Stimulated activated CD8-positive, alpha-beta memory T cell treated with anti-CD3 and anti-CD28 coated beads, Interleukin-12 subunit alpha, Interleukin-12 subunit beta, amount 100 ng/mL, for 4 hours (primary cell): Measurements from ENCODE around the gene ENDOV.
"Not testable (repeated sequence)": the region's sequence is repeated elsewhere in the genome, so short reads cannot be mapped to it uniquely, and the experiment has no call there.

ENCODE experiments used
- DNase-seq: peaks from one replicate; pipeline ENCODE4 v3.0.0-alpha.2; 2020; ENCODE audit warnings: low read depth

ENDOV gene

DNA sequence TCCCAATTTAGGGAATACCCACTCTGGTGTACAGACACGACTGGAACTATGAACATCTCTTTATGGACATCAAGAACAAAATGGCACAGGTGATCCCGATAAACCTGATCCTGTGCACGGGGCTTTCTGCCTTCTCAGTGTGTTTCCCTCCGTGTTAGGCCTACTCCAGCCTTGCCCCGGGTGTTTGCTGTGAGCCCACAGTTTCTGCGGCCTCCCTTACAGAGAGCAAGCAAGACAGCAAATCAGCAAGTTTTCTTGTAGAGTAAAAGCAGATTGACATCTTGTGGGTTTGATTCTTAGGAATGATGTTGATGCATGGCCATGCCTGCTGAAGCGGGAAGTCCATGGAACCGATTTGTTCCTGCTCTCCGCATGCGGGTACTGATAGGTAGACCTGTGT lies 26.4 kb upstream of the ENDOV start:
- no peak for DNase-seq

GRCh38 chr17:80389011-80389995 lies 25.7 kb upstream of the ENDOV start:
- no peak for DNase-seq

DNA sequence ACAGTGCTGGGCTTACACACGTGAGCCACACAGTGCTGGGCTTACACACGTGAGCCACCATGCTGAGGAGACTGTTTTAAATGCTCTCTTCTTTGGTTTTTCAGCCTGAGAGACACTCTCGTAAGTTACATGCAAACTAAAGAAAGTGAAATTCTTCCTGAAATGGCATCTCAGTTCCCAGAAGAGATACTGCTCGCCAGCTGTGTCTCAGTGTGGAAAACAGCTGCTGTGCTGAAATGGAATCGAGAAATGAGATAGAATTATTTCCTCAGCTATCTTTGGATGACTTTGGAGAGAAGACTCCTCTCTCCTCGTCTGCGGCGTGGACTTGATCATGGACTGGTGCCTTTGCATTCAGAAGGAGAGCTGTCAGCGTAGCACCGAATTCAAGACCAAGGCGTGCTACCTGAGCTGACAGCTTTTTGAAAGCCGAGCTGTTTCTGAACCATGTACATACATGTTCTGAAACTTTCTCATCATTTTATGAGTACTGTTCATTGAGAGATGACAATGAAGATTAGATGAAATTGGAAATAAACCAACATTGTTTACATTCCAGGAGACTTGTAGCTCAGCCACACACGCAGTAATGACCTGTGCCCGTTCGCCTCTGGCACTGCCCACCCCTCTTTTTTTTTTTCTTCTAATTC lies 21.6 kb upstream of the ENDOV start:
- DNase-seq, result no peak

DNA sequence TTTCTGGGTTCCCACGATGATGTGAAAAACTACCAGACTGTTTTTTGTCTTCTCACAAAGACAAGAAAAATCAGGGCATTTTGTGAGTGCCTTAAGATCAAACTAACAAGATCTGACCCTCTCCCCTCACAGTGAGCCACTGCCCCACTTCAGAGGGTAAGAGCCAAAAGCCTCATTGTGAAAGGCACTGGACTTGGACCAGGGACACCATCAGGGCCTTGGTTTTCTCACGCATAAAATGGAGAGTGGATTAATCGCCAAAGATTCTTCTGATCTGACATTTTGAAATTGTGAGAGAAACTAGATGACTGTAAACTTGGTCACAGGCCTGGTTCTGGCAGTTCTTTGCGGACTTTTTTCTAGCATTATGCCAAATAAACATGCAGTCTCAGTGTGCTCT lies 21.0 kb upstream of the ENDOV start:
- DNase-seq, result no peak

DNA sequence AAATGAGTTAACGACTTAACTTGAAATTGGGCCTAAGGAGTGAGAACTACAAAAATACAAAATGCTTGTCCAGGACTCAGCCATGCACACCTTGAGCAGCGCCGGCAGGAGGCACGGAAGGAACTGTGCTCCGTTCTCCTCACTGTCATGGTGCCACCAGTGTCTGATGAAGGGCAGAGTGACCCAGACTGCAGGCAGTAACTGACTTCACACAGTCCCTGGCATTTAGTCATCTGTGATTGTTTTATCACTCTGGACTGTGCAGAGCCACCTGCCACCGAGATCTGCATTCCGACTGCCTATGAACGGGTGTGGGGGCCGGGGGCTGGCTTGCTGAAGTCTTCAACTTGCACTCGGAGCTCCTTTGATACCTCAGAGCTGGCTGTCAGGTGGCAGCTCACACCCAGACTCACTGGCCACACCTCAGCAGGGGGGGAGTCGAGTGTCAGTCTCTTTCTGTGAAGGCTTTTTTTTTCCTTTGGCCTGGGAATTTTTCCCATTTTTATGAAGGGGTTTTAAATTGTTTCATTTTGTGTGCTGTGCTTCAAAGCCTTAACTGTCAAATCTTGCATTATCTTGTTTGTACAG lies 20.2 kb upstream of the ENDOV start:
- no peak for DNase-seq

GRCh38 chr17:80395402-80396151 lies 19.4 kb upstream of the ENDOV start:
- no peak for DNase-seq

- DNase-seq, result no peak
Observed at GRCh38 chr17:80396157-80397033, 18.6 kb upstream of the ENDOV start.

DNA sequence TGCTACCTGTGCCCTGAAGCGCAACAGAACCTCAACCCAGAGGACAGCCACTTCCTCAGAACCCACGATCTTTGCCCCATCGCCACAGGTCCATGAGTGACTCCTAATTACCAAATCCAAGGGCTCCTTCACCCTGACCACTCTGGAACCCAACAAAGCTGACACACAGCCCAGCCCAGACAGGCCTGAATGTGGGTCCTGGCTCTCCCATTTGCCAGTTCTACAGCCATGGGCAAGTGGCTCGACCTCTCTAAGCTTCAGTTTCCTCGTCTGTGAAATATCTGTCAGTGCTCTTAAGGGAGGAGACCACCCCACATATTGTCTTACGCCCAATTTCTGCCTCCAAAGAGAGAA lies 18.0 kb upstream of the ENDOV start:
- DNase-seq, result no peak

DNA sequence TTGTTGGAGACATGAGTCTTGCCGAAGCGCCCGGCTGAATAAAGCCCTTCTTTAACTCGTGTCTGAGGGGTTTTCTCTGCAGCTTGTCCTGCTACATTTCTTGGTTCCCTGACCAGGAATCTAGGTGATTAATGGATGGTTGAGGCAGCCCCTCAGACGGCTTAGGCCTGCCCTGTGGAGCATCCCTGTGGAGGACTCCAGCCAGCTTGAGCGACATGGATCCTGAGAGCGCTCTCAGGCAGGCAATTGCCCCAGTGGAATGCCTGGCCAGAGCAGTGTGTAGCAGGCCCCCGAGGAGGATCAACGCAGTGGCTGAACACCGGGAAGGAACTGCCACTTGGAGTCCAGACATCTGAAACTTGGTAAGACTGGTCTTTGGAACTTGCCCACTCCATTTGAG lies 17.3 kb upstream of the ENDOV start:
- no peak for DNase-seq

- DNase-seq, result not testable (repeated sequence)
Observed at GRCh38 chr17:80401086-80401485, 13.9 kb upstream of the ENDOV start.

DNA sequence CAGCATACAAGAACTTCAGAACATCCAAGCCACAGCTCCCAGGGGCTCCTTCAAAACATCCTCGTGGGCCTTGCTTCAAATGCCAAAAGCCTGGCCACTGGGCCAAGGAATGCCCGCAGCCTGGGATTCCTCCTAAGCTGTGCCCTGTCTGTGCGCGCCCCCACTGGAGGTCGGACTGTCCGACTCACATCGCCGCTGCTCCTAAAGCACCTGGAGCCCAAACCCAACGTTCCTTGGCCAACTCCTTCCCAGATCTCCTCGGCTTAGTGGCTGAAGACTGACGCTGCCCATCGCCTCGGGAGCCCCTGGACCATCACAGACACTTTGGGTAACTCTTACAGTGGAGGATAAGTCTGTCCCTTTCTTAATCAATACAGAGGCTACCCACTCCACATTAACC lies 12.9 kb upstream of the ENDOV start:
- not testable (repeated sequence) for DNase-seq

- no peak for DNase-seq
Observed at GRCh38 chr17:80402959-80403358, 12.0 kb upstream of the ENDOV start.

DNA sequence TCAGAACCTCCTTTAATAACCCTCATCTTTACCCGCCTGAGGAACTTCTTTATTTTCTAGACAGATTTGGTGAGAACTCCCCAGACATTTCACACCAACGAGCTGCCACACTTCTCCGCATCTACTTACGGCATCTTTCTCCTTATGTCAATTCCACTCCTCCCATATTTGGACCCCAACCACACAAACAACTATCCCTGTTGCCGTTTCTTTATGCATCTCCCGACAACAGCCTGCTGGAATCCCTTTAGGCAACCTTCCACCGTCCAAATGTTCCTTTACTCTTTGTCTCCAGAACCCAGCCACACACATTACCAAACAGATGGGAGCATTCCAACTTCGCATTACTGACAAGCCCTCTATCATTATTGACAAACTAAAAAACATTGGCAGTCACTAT lies 8.8 kb upstream of the ENDOV start:
- DNase-seq, result no peak

DNA sequence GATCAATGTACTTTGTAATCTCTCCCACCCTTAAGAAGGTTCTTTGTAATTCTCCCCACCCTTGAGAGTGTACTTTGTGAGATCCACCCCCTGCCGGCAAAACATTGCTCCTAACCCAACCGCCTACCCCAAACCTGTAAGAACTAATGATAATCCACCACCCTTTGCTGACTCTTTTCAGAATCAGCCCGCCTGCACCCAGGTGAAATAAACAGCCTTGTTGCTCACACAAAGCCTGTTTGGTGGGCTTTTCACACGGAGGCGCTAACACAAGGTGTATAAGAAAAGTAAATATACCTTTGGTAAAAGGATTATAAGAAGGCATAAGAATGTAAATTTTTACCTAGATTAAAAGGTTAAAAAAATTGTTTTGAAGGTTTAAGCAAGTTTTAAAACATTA lies 7.0 kb upstream of the ENDOV start:
- DNase-seq, result not testable (repeated sequence)

DNA sequence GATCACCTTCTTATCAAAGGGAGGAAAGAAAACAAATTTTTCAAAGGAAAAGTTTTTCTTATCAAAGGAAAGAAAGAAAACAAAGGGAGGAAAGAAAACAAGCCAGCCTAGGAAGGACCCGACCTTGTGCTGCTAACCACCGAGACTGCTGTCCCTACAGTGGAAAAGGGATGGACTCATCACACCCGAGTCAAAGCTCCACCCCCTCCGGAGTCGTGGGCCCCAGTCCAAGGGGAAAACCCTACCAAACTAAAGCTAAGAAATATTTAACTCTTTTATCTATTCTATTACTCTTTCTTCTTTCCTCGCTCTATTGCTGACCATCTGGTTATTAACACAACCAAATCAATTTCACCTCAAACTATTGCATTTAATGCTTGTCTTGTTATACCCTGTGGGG lies 6.1 kb upstream of the ENDOV start:
- no peak for DNase-seq

GRCh38 chr17:80409626-80410025 lies 5.3 kb upstream of the ENDOV start:
- no peak for DNase-seq

DNA sequence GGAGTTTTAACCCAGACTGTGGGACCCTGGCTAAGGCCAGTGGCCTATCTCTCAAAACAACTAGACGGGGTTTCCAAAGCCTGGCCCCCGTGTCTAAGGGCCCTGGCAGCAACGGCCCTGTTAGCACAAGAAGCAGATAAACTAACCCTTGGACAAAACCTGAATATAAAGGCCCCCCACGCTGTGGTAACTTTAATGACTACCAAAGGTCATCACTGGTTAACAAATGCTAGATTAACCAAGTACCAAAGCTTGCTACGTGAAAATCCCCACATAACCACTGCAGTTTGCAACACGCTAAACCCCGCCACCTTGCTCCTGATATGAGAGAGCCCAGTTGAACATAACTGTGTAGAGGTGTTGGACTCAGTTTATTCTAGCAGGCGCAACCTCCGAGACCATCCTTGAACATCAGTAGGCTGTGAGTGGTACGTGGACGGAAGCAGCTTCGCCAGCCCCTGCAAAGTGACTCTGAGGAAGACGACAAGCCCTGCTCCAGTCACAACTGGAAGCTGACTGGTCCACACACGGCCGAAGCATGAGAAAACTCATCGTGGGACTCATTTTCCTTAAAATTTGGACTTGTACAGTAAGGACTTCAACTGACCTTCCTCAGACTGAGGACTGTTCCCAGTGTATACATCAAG lies 4.4 kb upstream of the ENDOV start:
- not testable (repeated sequence) for DNase-seq

GRCh38 chr17:80413771-80414507 lies 1.0 kb upstream of the ENDOV start:
- DNase-seq, result no peak

DNA sequence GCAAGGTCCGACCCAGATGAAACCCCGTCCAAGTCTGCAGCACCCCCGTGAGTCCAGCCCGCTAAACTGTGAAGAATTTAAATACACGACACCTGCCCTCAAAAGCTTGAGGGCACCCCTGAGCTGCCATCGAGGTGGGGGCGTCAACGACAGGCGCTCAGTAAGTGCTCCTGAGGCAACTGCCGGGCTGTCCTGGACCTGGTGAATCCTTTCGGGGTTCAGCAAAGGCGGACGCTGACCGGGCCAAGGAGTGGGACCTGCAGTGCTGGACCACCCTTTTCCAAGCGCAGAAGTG lies 512 bp upstream of the ENDOV start:
- DNase-seq, result no peak

GRCh38 chr17:80415626-80416137 lies 715 bp downstream of the ENDOV start:
- no peak for DNase-seq
